Ascending aorta (tissue), 2 donors: ENCODE measurements around the gene ZNF618. TPM values are rescaled to one million over a fixed set of nuclear protein-coding genes. Genes with fewer than 3 reads are reported as not detected.

ENCODE experiments used
- DNase-seq, 2 donors: peaks; one replicate each; pipeline ENCODE4 v3.0.0-alpha.2; 2019; ENCODE audit warnings: low spot score in 2 of 2
- H3K27ac ChIP-seq, 2 donors: fragments of 200-600 bp; sonication (generic); one replicate each; pipeline ENCODE4 v1.5.1; 2016 to 2017; ENCODE audit warnings: mild to moderate bottlenecking in 1 of 2
- H3K27me3 ChIP-seq: fragments of 200-600 bp; sonication (generic); one replicate; pipeline ENCODE4 v1.5.1; 2017
- H3K36me3 ChIP-seq, 2 donors: fragments of 200-600 bp; sonication (generic); one replicate each; pipeline ENCODE4 v1.5.1; 2016
- H3K4me1 ChIP-seq, 2 donors: fragments of 200-600 bp; sonication (generic); one replicate each; pipeline ENCODE4 v1.5.1; 2016 to 2017; ENCODE audit warnings: mild to moderate bottlenecking in 1 of 2
- H3K4me3 ChIP-seq, 2 donors: fragments of 200-600 bp; sonication (generic); one replicate each; pipeline ENCODE4 v1.5.1; 2016 to 2017; ENCODE audit warnings: mild to moderate bottlenecking in 1 of 2
- H3K9me3 ChIP-seq, 2 donors: fragments of 200-600 bp; sonication (generic); one replicate each; pipeline ENCODE4 v1.5.1; 2016
- CTCF ChIP-seq, 3 experiments: fragments of 200-600 bp in 2 of 3; fragments of 450-650 bp in 1 of 3; sonication (generic) in 2 of 3; IDR thresholded peaks; one replicate each; pipeline ENCODE4 v1.5.1; 2016 to 2019; ENCODE audit warnings: antibody characterized with exemption in 3 of 3, mild to moderate bottlenecking in 1 of 3, moderate library complexity in 1 of 3
- intact Hi-C: fragments of 100-400 bp; cut with DNase I; formaldehyde crosslinking; loops from one replicate; pipeline ENCODE4 v1.15.1; 2023
- total RNA-seq: library from RNA; depleted of rRNA; stranded (reverse); fragments of >200 nt; gene quantifications from one replicate; pipeline ENCODE4 v1.1.0, GENCODE V29; 2016

ZNF618 gene
- total RNA-seq, 1 donor from 2014 or later, result 16.1 TPM

GRCh38 chr9:114025760-114026159 is 149.7 kb downstream of the ZNF618 start:
- H3K27me3 ChIP-seq, result no peaks in the 10 kb centered on the region
- peak in 1 of 2 donors; percentile 25 for DNase-seq
- no peak overlapping the region for H3K4me3 ChIP-seq
- no peak overlapping the region for H3K27ac ChIP-seq
- peaks cover 5 to 44% of the 10 kb centered on the region in 2 donors for H3K36me3 ChIP-seq
- H3K4me1 ChIP-seq, result no peaks in the 10 kb centered on the region
- TF ChIP-seq CTCF (IDR thresholded peaks at IDR 0.05), result no peak
- intact Hi-C loops, result no loop called here
- H3K9me3 ChIP-seq, result peaks cover 7 to 22% of the 10 kb centered on the region in 2 donors

- no peaks in the 10 kb centered on the region for H3K4me1 ChIP-seq
- H3K27ac ChIP-seq, result no peak overlapping the region
- no peak for TF ChIP-seq CTCF (IDR thresholded peaks at IDR 0.05)
- no peak overlapping the region for H3K4me3 ChIP-seq
- H3K36me3 ChIP-seq, result peaks cover 10 to 42% of the 10 kb centered on the region in 2 donors
- H3K27me3 ChIP-seq, result no peaks in the 10 kb centered on the region
- H3K9me3 ChIP-seq, result peaks cover 7 to 22% of the 10 kb centered on the region in 2 donors
- intact Hi-C loops, result no loop called here
- DNase-seq, result peak in 1 of 2 donors; percentile 33
Observed at GRCh38 chr9:114026335-114026734, 150.2 kb downstream of the ZNF618 start.

- intact Hi-C loops, result no loop called here
- H3K27me3 ChIP-seq, result no peaks in the 10 kb centered on the region
- H3K4me1 ChIP-seq, result peaks cover 0 to 3% of the 10 kb centered on the region in 2 donors
- DNase-seq, result peak in 1 of 2 donors; percentile 55
- H3K9me3 ChIP-seq, result peaks cover 7 to 19% of the 10 kb centered on the region in 2 donors
- peaks cover 10 to 32% of the 10 kb centered on the region in 2 donors for H3K36me3 ChIP-seq
- H3K27ac ChIP-seq, result no peak overlapping the region
- no peak for TF ChIP-seq CTCF (IDR thresholded peaks at IDR 0.05)
- no peak overlapping the region for H3K4me3 ChIP-seq
Observed at GRCh38 chr9:114027159-114027862, 151.2 kb downstream of the ZNF618 start.

- TF ChIP-seq CTCF (IDR thresholded peaks at IDR 0.05), result no peak
- intact Hi-C loops, result no loop called here
- no peaks in the 10 kb centered on the region for H3K27me3 ChIP-seq
- DNase-seq, result peak in 1 of 2 donors; percentile 43
- peaks cover 10 to 31% of the 10 kb centered on the region in 2 donors for H3K36me3 ChIP-seq
- H3K27ac ChIP-seq, result no peak overlapping the region
- no peak overlapping the region for H3K4me3 ChIP-seq
- H3K9me3 ChIP-seq, result peaks cover 4 to 13% of the 10 kb centered on the region in 2 donors
- H3K4me1 ChIP-seq, result peaks cover 0 to 9% of the 10 kb centered on the region in 2 donors
Observed at GRCh38 chr9:114027863-114028465, 151.9 kb downstream of the ZNF618 start.

GRCh38 chr9:114028646-114029045 is 152.5 kb downstream of the ZNF618 start:
- Histone ChIP-seq H3K36me3 (peaks cover 10 to 31% of the 10 kb centered on the region in 2 donors), H3K4me1 (peaks cover 0 to 9% of the 10 kb centered on the region in 2 donors), H3K9me3 (peaks cover 0 to 6% of the 10 kb centered on the region in 2 donors), H3K27ac (no peak overlapping the region), H3K27me3 (no peaks in the 10 kb centered on the region), H3K4me3 (no peak overlapping the region)
- no peak for TF ChIP-seq CTCF (IDR thresholded peaks at IDR 0.05)
- DNase-seq, result no peak
- intact Hi-C loops, result no loop called here
